Fibroblast of lung (primary cell): ENCODE results near the gene LDLRAD4. TPM values are rescaled to one million over a fixed set of nuclear protein-coding genes. Genes with fewer than 3 reads are reported as not detected.

Experiments used
- DNase-seq, 2 donors: peaks; one replicate each; pipeline versions ENCODE4 v3.0.0 to v3.0.0-alpha.2; 2010; ENCODE audit warnings: low read depth in 2 of 2
- H2AFZ ChIP-seq: 2 replicates; pipeline ENCODE4 v1.5.1; 2012; ENCODE audit warnings: low read length, control low read depth, inconsistent platforms
- H3K27ac ChIP-seq: 2 replicates; pipeline ENCODE4 v1.5.1; 2011; ENCODE audit warnings: low read length, control low read depth; ENCODE audit not compliant: insufficient read depth
- H3K27me3 ChIP-seq: 2 replicates; pipeline ENCODE4 v1.5.1; 2011; ENCODE audit warnings: mild to moderate bottlenecking, low read length; ENCODE audit not compliant: control insufficient read depth, insufficient read depth
- H3K36me3 ChIP-seq: 2 replicates; pipeline ENCODE4 v1.5.1; 2011; ENCODE audit warnings: low read length; ENCODE audit not compliant: control insufficient read depth, insufficient read depth
- H3K4me1 ChIP-seq: 2 replicates; pipeline ENCODE4 v1.5.1; 2011; ENCODE audit warnings: low read length; ENCODE audit not compliant: control insufficient read depth, insufficient read depth; ENCODE audit errors: extremely low read depth
- H3K4me2 ChIP-seq: 2 replicates; pipeline ENCODE4 v1.5.1; 2011; ENCODE audit warnings: low read length, control low read depth; ENCODE audit not compliant: insufficient read depth; ENCODE audit errors: extremely low read depth
- H3K4me3 ChIP-seq, 4 experiments: fragments of 200-600 bp in 1 of 4; sonication (generic) in 1 of 4; replicated peaks in 1 of 4; 2 replicates each; pipeline ENCODE4 v1.5.1; 2011 to 2016; ENCODE audit warnings: low read length in 4 of 4, low read depth in 3 of 4, mild to moderate bottlenecking in 3 of 4, control low read depth in 2 of 4, inconsistent platforms in 1 of 4, mixed read lengths in 1 of 4; ENCODE audit not compliant: insufficient read depth in 1 of 4; ENCODE audit errors: control extremely low read depth in 1 of 4
- H3K79me2 ChIP-seq: 2 replicates; pipeline ENCODE4 v1.5.1; 2012; ENCODE audit warnings: mild to moderate bottlenecking, low read length, inconsistent platforms; ENCODE audit not compliant: control insufficient read depth, insufficient read depth
- H3K9ac ChIP-seq: 2 replicates; pipeline ENCODE4 v1.5.1; 2011; ENCODE audit warnings: mild to moderate bottlenecking, low read length, control low read depth; ENCODE audit not compliant: insufficient read depth
- H3K9me3 ChIP-seq: 2 replicates; pipeline ENCODE4 v1.5.1; 2012; ENCODE audit warnings: low read depth, low read length; ENCODE audit not compliant: control insufficient read depth, insufficient read depth
- H4K20me1 ChIP-seq: 2 replicates; pipeline ENCODE4 v1.5.1; 2011; ENCODE audit warnings: low read length; ENCODE audit not compliant: control insufficient read depth, insufficient read depth; ENCODE audit errors: extremely low read depth
- CTCF ChIP-seq, 2 donors: IDR thresholded peaks in 1 of 2; conservative IDR thresholded peaks in 1 of 2; 1 replicate in 1 of 2; 2 replicates in 1 of 2; pipeline ENCODE4 v1.5.1; 2011 to 2012; ENCODE audit warnings: low read length in 2 of 2, control low read depth in 1 of 2, inconsistent platforms in 1 of 2, low read depth in 1 of 2, mild to moderate bottlenecking in 1 of 2
- EZH2 ChIP-seq: IDR thresholded peaks from 2 replicates; pipeline ENCODE4 v1.5.1; 2012; ENCODE audit warnings: low read length, control low read depth, mild to moderate bottlenecking; ENCODE audit errors: missing control alignments
- polyA plus RNA-seq, 2 donors: library from polyadenylated mRNA; depleted of rRNA in 1 of 2; stranded (reverse) in 1 of 2; unstranded in 1 of 2; fragments of >200 nt; gene quantifications; 2 replicates each; pipeline ENCODE4 v1.2.1, GENCODE V29; 2011 to 2012; ENCODE audit warnings: missing spikeins in 1 of 2
- total RNA-seq: library from RNA; depleted of rRNA; stranded (reverse); fragments of >200 nt; gene quantifications from 2 replicates; pipeline ENCODE4 v1.2.1, GENCODE V29; 2014

LDLRAD4 gene
- total and polyA plus RNA-seq, 2 donors (not counting 1 experiment from before 2014, with no cell fraction given): not detected

- no peak overlapping the region for H3K4me3 ChIP-seq
- no peaks in the 10 kb centered on the region for H3K79me2 ChIP-seq
- H3K4me1 ChIP-seq: no peaks in the 10 kb centered on the region
- H3K9ac ChIP-seq: no peak overlapping the region
- no peaks in the 10 kb centered on the region for H3K27me3 ChIP-seq
- no peak overlapping the region for H3K27ac ChIP-seq
- no peak for DNase-seq
- H2AFZ ChIP-seq: no peak overlapping the region
- no peaks in the 10 kb centered on the region for H4K20me1 ChIP-seq
- H3K36me3 ChIP-seq: no peaks in the 10 kb centered on the region
- TF ChIP-seq CTCF (conservative IDR thresholded peaks at IDR 0.05 in 1 of 2, IDR thresholded peaks at IDR 0.05 in 1 of 2; ENCODE audit: low read depth in 1 of 2, low read length in 2 of 2) (no peak), EZH2 (no peak)
- H3K9me3 ChIP-seq: no peaks in the 10 kb centered on the region
- H3K4me2 ChIP-seq: no peak overlapping the region
These were observed 363.7 kb downstream of the LDLRAD4 start for GRCh38 chr18:13582178-13582670.

GRCh38 chr18:13583576-13584550 is 365.3 kb downstream of the LDLRAD4 start:
- Histone ChIP-seq H3K4me2 (no peak overlapping the region), H3K79me2 (no peaks in the 10 kb centered on the region), H3K9ac (no peak overlapping the region), H3K27me3 (no peaks in the 10 kb centered on the region), H3K9me3 (no peaks in the 10 kb centered on the region), H3K36me3 (no peaks in the 10 kb centered on the region), H4K20me1 (no peaks in the 10 kb centered on the region), H2AFZ (no peak overlapping the region), H3K4me3 (no peak overlapping the region), H3K4me1 (no peaks in the 10 kb centered on the region), H3K27ac (no peak overlapping the region)
- no peak for TF ChIP-seq CTCF (conservative IDR thresholded peaks at IDR 0.05 in 1 of 2, IDR thresholded peaks at IDR 0.05 in 1 of 2; ENCODE audit: low read depth in 1 of 2, low read length in 2 of 2)
- no peak for TF ChIP-seq EZH2
- no peak for DNase-seq

GRCh38 chr18:13584825-13585224 is 366.3 kb downstream of the LDLRAD4 start:
- Histone ChIP-seq H4K20me1 (no peaks in the 10 kb centered on the region), H3K4me1 (no peaks in the 10 kb centered on the region), H3K79me2 (no peaks in the 10 kb centered on the region), H3K4me3 (no peak overlapping the region), H2AFZ (no peak overlapping the region), H3K27ac (no peak overlapping the region), H3K4me2 (no peak overlapping the region), H3K9me3 (no peaks in the 10 kb centered on the region), H3K36me3 (no peaks in the 10 kb centered on the region), H3K9ac (no peak overlapping the region), H3K27me3 (no peaks in the 10 kb centered on the region)
- DNase-seq: no peak
- TF ChIP-seq CTCF (conservative IDR thresholded peaks at IDR 0.05 in 1 of 2, IDR thresholded peaks at IDR 0.05 in 1 of 2; ENCODE audit: low read depth in 1 of 2, low read length in 2 of 2) (no peak), EZH2 (no peak)
